CD14-positive monocyte (primary cell): Measurements from ENCODE around the gene CDKAL1. TPM values are rescaled to one million over a fixed set of nuclear protein-coding genes. Genes with fewer than 3 reads are reported as not detected.

Experiments used
- DNase-seq, 3 donors: peaks; one replicate each; pipeline ENCODE4 v3.0.0-alpha.2; 2011 to 2022
- H2AFZ ChIP-seq: 2 replicates; pipeline ENCODE4 v1.6.0; 2012; ENCODE audit warnings: mild to moderate bottlenecking, low read depth, low read length, inconsistent platforms; ENCODE audit not compliant: insufficient read depth, poor library complexity, severe bottlenecking
- H3K27ac ChIP-seq, 2 donors: 1 replicate in 1 of 2; 2 replicates in 1 of 2; pipeline ENCODE4 v1.5.1; 2012 to 2013; ENCODE audit warnings: low read length in 2 of 2, control low read depth in 1 of 2, inconsistent platforms in 1 of 2, low read depth in 1 of 2, mild to moderate bottlenecking in 1 of 2
- H3K27me3 ChIP-seq, 2 donors: one replicate each; pipeline versions ENCODE4 v1.6.0 to v1.6.1; 2011 to 2013; ENCODE audit warnings: low read length in 2 of 2; ENCODE audit not compliant: control insufficient read depth in 2 of 2, insufficient read depth in 2 of 2
- H3K36me3 ChIP-seq, 2 donors: replicated peaks in 1 of 2; 1 replicate in 1 of 2; 2 replicates in 1 of 2; pipeline versions ENCODE4 v1.5.1 to v1.6.1; 2012 to 2013; ENCODE audit warnings: low read length in 2 of 2, control low read depth in 1 of 2, inconsistent platforms in 1 of 2, mild to moderate bottlenecking in 1 of 2; ENCODE audit not compliant: insufficient read depth in 2 of 2, control insufficient read depth in 1 of 2
- H3K4me1 ChIP-seq, 2 donors: 1 replicate in 1 of 2; 2 replicates in 1 of 2; pipeline versions ENCODE4 v1.5.1 to v1.6.1; 2012 to 2013; ENCODE audit warnings: low read length in 2 of 2, control low read depth in 1 of 2, inconsistent platforms in 1 of 2, mild to moderate bottlenecking in 1 of 2, moderate library complexity in 1 of 2; ENCODE audit not compliant: insufficient read depth in 2 of 2, control insufficient read depth in 1 of 2
- H3K4me2 ChIP-seq: replicated peaks from 2 replicates; pipeline ENCODE3; 2012; ENCODE audit warnings: low read length, moderate library complexity, mild to moderate bottlenecking; ENCODE audit not compliant: poor library complexity, severe bottlenecking; ENCODE audit errors: extremely low read depth
- H3K4me3 ChIP-seq, 3 experiments: fragments of 200-600 bp in 1 of 3; sonication (generic) in 1 of 3; replicated peaks in 1 of 3; 1 replicate in 2 of 3; 2 replicates in 1 of 3; pipeline ENCODE4 v1.5.1; 2011 to 2013; ENCODE audit warnings: low read length in 3 of 3, mild to moderate bottlenecking in 3 of 3, control low read depth in 2 of 3, low read depth in 2 of 3, inconsistent platforms in 1 of 3, moderate library complexity in 1 of 3
- H3K79me2 ChIP-seq: 2 replicates; pipeline ENCODE4 v1.6.0; 2012; ENCODE audit warnings: mild to moderate bottlenecking, control low read depth, inconsistent platforms, low read length, moderate library complexity; ENCODE audit not compliant: insufficient read depth
- H3K9ac ChIP-seq: 2 replicates; pipeline ENCODE4 v1.6.0; 2017; ENCODE audit warnings: low read length, mild to moderate bottlenecking; ENCODE audit not compliant: insufficient read depth, poor library complexity, severe bottlenecking
- H3K9me3 ChIP-seq, 2 donors: replicated peaks in 1 of 2; 1 replicate in 1 of 2; 2 replicates in 1 of 2; pipeline versions ENCODE4 v1.5.1 to v1.6.1; 2012 to 2013; ENCODE audit warnings: low read length in 2 of 2, control low read depth in 1 of 2; ENCODE audit not compliant: control insufficient read depth in 1 of 2, insufficient read depth in 1 of 2
- H4K20me1 ChIP-seq: 2 replicates; pipeline ENCODE4 v1.6.0; 2012; ENCODE audit warnings: mild to moderate bottlenecking, low read length, control low read depth, moderate library complexity; ENCODE audit not compliant: insufficient read depth
- H3K27ac Mint-ChIP-seq, 7 donors: one replicate each; pipeline ENCODE4 v1.8.0; 2020; ENCODE audit warnings: mild to moderate bottlenecking in 7 of 7, mixed read lengths in 7 of 7, moderate library complexity in 6 of 7, inconsistent platforms in 2 of 7
- H3K27me3 Mint-ChIP-seq, 3 donors: one replicate each; pipeline ENCODE4 v1.8.0; 2021 to 2022; ENCODE audit warnings: low read depth in 3 of 3, mild to moderate bottlenecking in 3 of 3, mixed read lengths in 3 of 3, moderate library complexity in 3 of 3, inconsistent platforms in 1 of 3
- H3K36me3 Mint-ChIP-seq, 2 donors: one replicate each; pipeline ENCODE4 v1.8.0; 2020; ENCODE audit warnings: mixed read lengths in 2 of 2, inconsistent platforms in 1 of 2, mild to moderate bottlenecking in 1 of 2
- H3K4me1 Mint-ChIP-seq: one replicate; pipeline ENCODE4 v1.8.0; 2020; ENCODE audit warnings: mild to moderate bottlenecking, mixed read lengths
- H3K4me3 Mint-ChIP-seq, 2 donors: one replicate each; pipeline ENCODE4 v1.8.0; 2020; ENCODE audit warnings: mild to moderate bottlenecking in 2 of 2, mixed read lengths in 2 of 2, moderate library complexity in 1 of 2
- H3K9me3 Mint-ChIP-seq, 7 donors: one replicate each; pipeline ENCODE4 v1.8.0; 2020 to 2022; ENCODE audit warnings: mixed read lengths in 7 of 7, mild to moderate bottlenecking in 6 of 7, moderate library complexity in 6 of 7, inconsistent platforms in 2 of 7
- WGBS: methylation state at CpG from one replicate; pipeline ENCODE4 v1.1.5; 2013; ENCODE audit warnings: missing lambda C conversion rate; ENCODE audit not compliant: insufficient coverage; 5-methylcytosine and 5-hydroxymethylcytosine counted together
- intact Hi-C, 2 donors: fragments of 100-400 bp; cut with micrococcal nuclease; formaldehyde crosslinking; loops; one replicate each; pipeline versions ENCODE4 v1.15.0 to v1.15.1; 2023
- polyA plus RNA-seq, 3 donors: library from polyadenylated mRNA; depleted of rRNA in 1 of 3; unstranded in 2 of 3; stranded (reverse) in 1 of 3; fragments of 300-500 nt in 2 of 3; fragments of >200 nt in 1 of 3; fragmentation: Illumina TruSeq in 2 of 3; gene quantifications; 1 replicate in 2 of 3; 2 replicates in 1 of 3; pipeline ENCODE4 v1.2.3, GENCODE V29; 2012 to 2021
- TF ChIP-seq, protein P1 (sequence below): fragments of 200-600 bp; IDR thresholded peaks from one replicate; pipeline ENCODE4 v1.8.0; 2022; ENCODE audit warnings: antibody characterized with exemption, mild to moderate bottlenecking

CDKAL1 gene
- polyA plus RNA-seq, 3 donors, result 3.2 to 12.4 (median 8.3) TPM

DNA sequence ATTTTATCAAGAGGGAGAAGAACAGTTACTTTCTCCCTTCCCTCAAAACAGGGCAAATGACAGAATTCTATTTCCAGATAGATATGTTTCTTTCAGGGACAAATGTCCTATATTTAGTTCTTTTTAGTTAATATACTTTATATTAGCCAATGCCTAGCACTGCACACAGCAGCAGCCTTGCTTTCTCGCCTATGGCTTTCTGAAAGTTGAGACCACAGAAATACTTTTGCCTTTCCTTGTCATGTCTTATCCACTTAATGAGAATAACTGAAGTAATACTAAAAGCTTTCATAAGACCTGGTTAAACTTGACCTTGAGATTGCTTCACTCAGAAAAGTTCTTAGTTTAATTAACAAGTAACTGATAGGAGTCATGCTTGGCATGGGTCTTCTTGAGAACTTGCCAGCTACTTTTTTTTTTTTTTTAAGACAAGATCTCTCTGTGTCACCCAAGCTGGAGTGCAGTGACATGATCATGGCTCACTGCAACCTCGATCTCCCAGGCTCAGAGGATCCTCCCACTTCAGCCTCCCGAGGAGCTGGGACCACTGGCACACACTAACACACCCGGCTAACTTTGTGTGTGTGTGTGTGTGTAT lies 159.3 kb downstream of the CDKAL1 start:
- Histone ChIP-seq H3K36me3 (no peaks in the 10 kb centered on the region), H4K20me1 (no peaks in the 10 kb centered on the region), H3K4me3 (no peak overlapping the region), H3K27ac (no peak overlapping the region), H3K9ac (no peak overlapping the region), H3K4me1 (no peaks in the 10 kb centered on the region), H3K4me2 (no peak overlapping the region), H2AFZ (no peak overlapping the region), H3K79me2 (no peaks in the 10 kb centered on the region), H3K9me3 (no peaks in the 10 kb centered on the region), H3K27me3 (no peaks in the 10 kb centered on the region)
- peaks cover 2% of the 10 kb centered on the region for H3K4me1 Mint-ChIP-seq
- H3K9me3 Mint-ChIP-seq, result peaks cover 0 to 2% (median 0%) of the 10 kb centered on the region in 7 donors
- no peaks in the 10 kb centered on the region for H3K27me3 Mint-ChIP-seq
- H3K36me3 Mint-ChIP-seq, result peaks cover 0 to 4% of the 10 kb centered on the region in 2 donors
- DNase-seq, result no peak
- TF ChIP-seq, protein P1, sequence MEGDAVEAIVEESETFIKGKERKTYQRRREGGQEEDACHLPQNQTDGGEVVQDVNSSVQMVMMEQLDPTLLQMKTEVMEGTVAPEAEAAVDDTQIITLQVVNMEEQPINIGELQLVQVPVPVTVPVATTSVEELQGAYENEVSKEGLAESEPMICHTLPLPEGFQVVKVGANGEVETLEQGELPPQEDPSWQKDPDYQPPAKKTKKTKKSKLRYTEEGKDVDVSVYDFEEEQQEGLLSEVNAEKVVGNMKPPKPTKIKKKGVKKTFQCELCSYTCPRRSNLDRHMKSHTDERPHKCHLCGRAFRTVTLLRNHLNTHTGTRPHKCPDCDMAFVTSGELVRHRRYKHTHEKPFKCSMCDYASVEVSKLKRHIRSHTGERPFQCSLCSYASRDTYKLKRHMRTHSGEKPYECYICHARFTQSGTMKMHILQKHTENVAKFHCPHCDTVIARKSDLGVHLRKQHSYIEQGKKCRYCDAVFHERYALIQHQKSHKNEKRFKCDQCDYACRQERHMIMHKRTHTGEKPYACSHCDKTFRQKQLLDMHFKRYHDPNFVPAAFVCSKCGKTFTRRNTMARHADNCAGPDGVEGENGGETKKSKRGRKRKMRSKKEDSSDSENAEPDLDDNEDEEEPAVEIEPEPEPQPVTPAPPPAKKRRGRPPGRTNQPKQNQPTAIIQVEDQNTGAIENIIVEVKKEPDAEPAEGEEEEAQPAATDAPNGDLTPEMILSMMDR, result no peak
- no CpG with 5 or more reads among the region's 4 CpGs for WGBS
- no peak overlapping the region for H3K4me3 Mint-ChIP-seq
- no peak overlapping the region for H3K27ac Mint-ChIP-seq
- intact Hi-C loops, result no loop called here

DNA sequence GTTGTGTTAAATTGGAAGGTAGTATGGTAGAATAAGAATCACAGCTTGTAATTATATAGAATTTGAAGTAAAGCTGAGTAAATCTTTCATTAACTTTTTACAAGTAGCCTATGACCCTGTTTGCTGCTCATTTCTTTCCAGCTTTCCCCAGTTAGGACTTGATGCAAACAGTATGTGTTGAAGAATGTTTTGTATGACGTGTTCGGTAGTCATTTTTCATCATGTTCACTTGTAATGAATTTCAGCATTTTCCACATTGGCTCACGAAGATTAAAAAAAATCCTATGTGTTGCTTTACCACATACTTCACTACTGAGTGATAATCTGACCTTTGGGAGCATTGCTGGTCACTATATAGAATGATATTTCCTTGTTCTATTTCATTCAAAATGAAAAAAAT lies 162.4 kb downstream of the CDKAL1 start:
- no peaks in the 10 kb centered on the region for H3K27me3 ChIP-seq
- no peak overlapping the region for H2AFZ ChIP-seq
- H3K4me3 ChIP-seq, result no peak overlapping the region
- DNase-seq, result no peak
- Mint-ChIP-seq H3K27ac (no peak overlapping the region), H3K36me3 (no peaks in the 10 kb centered on the region), H3K4me3 (no peak overlapping the region), H3K27me3 (no peaks in the 10 kb centered on the region), H3K4me1 (no peaks in the 10 kb centered on the region), H3K9me3 (no peaks in the 10 kb centered on the region)
- TF ChIP-seq, protein P1, result no peak
- intact Hi-C loops, result no loop called here
- H3K9ac ChIP-seq, result no peak overlapping the region
- no peaks in the 10 kb centered on the region for H4K20me1 ChIP-seq
- no peaks in the 10 kb centered on the region for H3K4me1 ChIP-seq
- H3K4me2 ChIP-seq, result no peak overlapping the region
- H3K27ac ChIP-seq, result no peak overlapping the region
- no peaks in the 10 kb centered on the region for H3K9me3 ChIP-seq
- WGBS, result no CpG with 5 or more reads among the region's 3 CpGs
- no peaks in the 10 kb centered on the region for H3K36me3 ChIP-seq
- no peaks in the 10 kb centered on the region for H3K79me2 ChIP-seq
